VCaP (cell line): Measurements from ENCODE around the gene KRTAP12-2.
"Not testable (repeated sequence)": the region's sequence is repeated elsewhere in the genome, so short reads cannot be mapped to it uniquely, and the experiment has no call there.

ENCODE experiments used
- H3K27ac ChIP-seq: fragments of 450-650 bp; 2 replicates; pipeline ENCODE4 v1.5.1; 2017
- CTCF ChIP-seq: fragments of 450-650 bp; conservative IDR thresholded peaks from 2 replicates; pipeline ENCODE4 v1.5.1; 2017; ENCODE audit warnings: mild to moderate bottlenecking, moderate library complexity

KRTAP12-2 gene

GRCh38 chr21:44701023-44701400 is 34.3 kb upstream of the KRTAP12-2 start:
- no peak for TF ChIP-seq CTCF
- no peak overlapping the region for H3K27ac ChIP-seq

- no peak for TF ChIP-seq CTCF
- H3K27ac ChIP-seq: no peak overlapping the region
Observed at GRCh38 chr21:44700101-44701022, 33.6 kb upstream of the KRTAP12-2 start.

- no peak overlapping the region for H3K27ac ChIP-seq
- no peak for TF ChIP-seq CTCF
Observed at GRCh38 chr21:44699502-44700001, 32.8 kb upstream of the KRTAP12-2 start.

- TF ChIP-seq CTCF: no peak
Observed at GRCh38 chr21:44697811-44698734, 31.3 kb upstream of the KRTAP12-2 start.

GRCh38 chr21:44697172-44697810 is 30.6 kb upstream of the KRTAP12-2 start, which contains the start of gene KRTAP10-12:
TSS of gene KRTAP10-12 (plus strand) at chr21:44697172. CDS start at chr21:44697202, 30 bp downstream.
- not testable (repeated sequence) for H3K27ac ChIP-seq

More at GRCh38 chr21:44697811-44698734, 31.3 kb upstream of the KRTAP12-2 start:
- no peak overlapping the region for H3K27ac ChIP-seq

GRCh38 chr21:44696572-44696971 is 29.8 kb upstream of the KRTAP12-2 start:
- TF ChIP-seq CTCF: no peak
- no peak overlapping the region for H3K27ac ChIP-seq

GRCh38 chr21:44695641-44696040 is 28.9 kb upstream of the KRTAP12-2 start:
- no peak overlapping the region for H3K27ac ChIP-seq
- TF ChIP-seq CTCF: no peak
